Activated naive CD8-positive, alpha-beta T cell treated with anti-CD3 and anti-CD28 coated beads, Interleukin-2, amount 10 ng/mL, durations not matched to agents 7 days and 5 days (primary cell): Measurements from ENCODE around the gene ZNF628. TPM values are rescaled to one million over a fixed set of nuclear protein-coding genes. Genes with fewer than 3 reads are reported as not detected.
A peak's percentile ranks its signal among the peaks of the same experiment; 100 is the strongest.

Source experiments
- ATAC-seq: fragments of 150-1000 bp; cut with Tn5 transposase; one replicate; pipeline ENCODE4 v1.10.0; 2021; ENCODE audit warnings: low read depth, moderate library complexity
- POLR2A ChIA-PET: fragments of 350-600 bp; sonication (Branson Sonifier 250); formaldehyde crosslinking; loops from one replicate; lab custom pipeline; 2021; ENCODE audit warnings: antibody characterized with exemption; lab: Charles Lee
- DNase-seq: peaks from one replicate; pipeline ENCODE4 v3.0.0; 2021
- H3K27ac Mint-ChIP-seq: one replicate; pipeline ENCODE4 v1.8.0; 2022; ENCODE audit warnings: mild to moderate bottlenecking, mixed read lengths
- H3K27me3 Mint-ChIP-seq: one replicate; pipeline ENCODE4 v1.8.0; 2022; ENCODE audit warnings: mild to moderate bottlenecking, moderate library complexity, mixed read lengths
- H3K36me3 Mint-ChIP-seq: one replicate; pipeline ENCODE4 v1.8.0; 2021; ENCODE audit warnings: mild to moderate bottlenecking, mixed read lengths
- H3K4me1 Mint-ChIP-seq: one replicate; pipeline ENCODE4 v1.8.0; 2021; ENCODE audit warnings: mixed read lengths
- H3K4me3 Mint-ChIP-seq: one replicate; pipeline ENCODE4 v1.8.0; 2022; ENCODE audit warnings: mild to moderate bottlenecking, moderate library complexity, mixed read lengths
- H3K9me3 Mint-ChIP-seq: one replicate; pipeline ENCODE4 v1.8.0; 2021; ENCODE audit warnings: mixed read lengths
- total RNA-seq, 2 experiments: library from RNA; stranded (reverse); gene quantifications; one replicate each; pipeline ENCODE4 v1.2.3, GENCODE V29; 2021

ZNF628 gene
- total RNA-seq, 2 experiments from 2014 or later, result 9.4 to 11.5 TPM

DNA sequence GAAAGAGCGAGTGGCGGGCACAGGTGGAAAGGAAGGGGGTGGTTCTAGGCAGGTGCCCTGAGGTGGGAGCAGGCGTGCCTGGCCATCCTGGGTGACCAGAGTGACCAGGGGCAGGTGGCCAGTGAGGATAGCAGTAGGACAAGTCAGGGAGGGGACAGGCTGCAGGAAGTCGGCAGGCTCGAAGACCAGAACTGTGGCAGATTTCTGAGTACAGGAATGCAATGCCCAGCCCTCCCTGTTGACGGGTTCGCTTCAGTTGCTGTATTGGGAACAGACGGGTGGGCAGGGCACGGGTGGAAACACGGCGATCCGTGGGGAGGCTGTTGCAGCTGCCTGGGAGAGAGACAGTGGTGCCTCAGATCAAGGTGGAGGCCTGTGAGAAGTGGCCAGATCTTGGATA is 1.9 kb downstream of the ZNF628 start:
- H3K4me3 Mint-ChIP-seq, result peak overlapping the region; percentile 88
- no peaks in the 10 kb centered on the region for H3K27me3 Mint-ChIP-seq

DNA sequence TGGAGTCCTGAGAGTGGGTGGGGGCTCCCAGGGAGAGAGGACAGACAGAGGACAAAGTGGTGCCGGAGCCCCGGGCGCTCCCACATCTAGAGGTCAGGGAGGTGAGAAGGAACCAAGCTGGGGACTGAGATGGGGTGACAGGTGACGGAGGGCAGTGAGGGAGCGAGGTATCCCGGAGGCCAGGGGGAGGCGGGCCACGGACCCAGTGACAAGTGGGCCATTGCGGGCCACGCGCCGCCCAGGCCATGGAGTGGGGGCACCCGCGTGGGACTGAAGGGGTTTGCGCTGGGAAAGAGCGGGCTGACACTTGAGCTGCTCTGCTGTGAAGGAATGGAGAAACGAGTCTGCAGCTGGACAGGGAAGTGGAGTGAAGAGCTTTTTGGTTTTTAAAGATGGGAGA is 2.6 kb downstream of the ZNF628 start:
- Mint-ChIP-seq H3K27ac (peak overlapping the region; percentile 54), H3K4me1 (peaks cover 18% of the 10 kb centered on the region), H3K27me3 (no peaks in the 10 kb centered on the region), H3K4me3 (no peak overlapping the region), H3K9me3 (no peaks in the 10 kb centered on the region), H3K36me3 (peaks cover 3% of the 10 kb centered on the region)
- POLR2A ChIA-PET, result no interaction called here
- DNase-seq (no peak), ATAC-seq (no peak)

More for the DNA sequence above, 1.9 kb downstream of the ZNF628 start:
- DNase-seq (no peak), ATAC-seq (no peak)
- Mint-ChIP-seq H3K27ac (no peak overlapping the region), H3K9me3 (no peaks in the 10 kb centered on the region), H3K4me1 (peaks cover 18% of the 10 kb centered on the region), H3K36me3 (peaks cover 3% of the 10 kb centered on the region)
- POLR2A ChIA-PET, result no interaction called here

DNA sequence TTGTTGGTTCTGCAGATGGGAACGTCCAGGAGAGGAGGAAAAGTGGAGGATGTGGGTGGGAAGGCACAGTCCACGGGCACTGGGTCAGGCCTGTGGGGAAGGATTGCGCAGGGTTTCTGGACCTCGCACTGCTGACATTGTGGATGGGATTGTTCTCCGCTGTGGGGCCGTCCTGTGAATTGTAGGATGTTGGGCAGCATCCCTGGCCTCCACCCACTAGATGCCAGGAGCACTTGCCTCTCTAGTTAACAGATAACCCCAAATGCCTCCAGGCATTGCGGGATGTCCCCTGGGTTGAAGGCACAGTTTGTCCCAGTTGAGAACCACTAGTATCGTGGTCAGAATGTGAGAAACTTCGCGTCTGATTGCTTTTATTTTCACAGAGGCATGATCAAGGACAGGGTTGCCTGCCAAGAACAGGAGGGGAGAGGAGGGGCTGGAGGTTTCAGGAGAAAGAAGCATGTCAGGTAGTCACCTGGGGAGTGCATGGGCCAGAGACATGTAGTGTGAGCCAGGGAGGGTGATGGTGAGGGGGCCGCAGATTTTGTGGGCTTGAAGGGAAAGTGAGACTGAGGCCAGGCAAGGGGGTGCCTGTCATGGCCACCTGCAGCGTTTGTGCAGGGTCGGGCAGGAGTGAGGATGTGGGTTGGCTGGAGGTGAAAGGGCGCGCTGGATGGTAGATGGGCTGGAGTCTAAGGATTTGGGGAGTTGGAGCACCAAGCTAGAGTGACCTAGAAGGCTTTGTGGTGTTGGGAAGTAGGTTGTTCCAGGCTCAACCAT is 3.2 kb downstream of the ZNF628 start:
- Mint-ChIP-seq H3K27me3 (no peaks in the 10 kb centered on the region), H3K36me3 (peaks cover 3% of the 10 kb centered on the region), H3K4me1 (peaks cover 16% of the 10 kb centered on the region), H3K4me3 (no peak overlapping the region), H3K9me3 (no peaks in the 10 kb centered on the region), H3K27ac (peak overlapping the region; percentile 54)
- ATAC-seq (no peak), DNase-seq (no peak)
- POLR2A ChIA-PET, result no interaction called here

DNA sequence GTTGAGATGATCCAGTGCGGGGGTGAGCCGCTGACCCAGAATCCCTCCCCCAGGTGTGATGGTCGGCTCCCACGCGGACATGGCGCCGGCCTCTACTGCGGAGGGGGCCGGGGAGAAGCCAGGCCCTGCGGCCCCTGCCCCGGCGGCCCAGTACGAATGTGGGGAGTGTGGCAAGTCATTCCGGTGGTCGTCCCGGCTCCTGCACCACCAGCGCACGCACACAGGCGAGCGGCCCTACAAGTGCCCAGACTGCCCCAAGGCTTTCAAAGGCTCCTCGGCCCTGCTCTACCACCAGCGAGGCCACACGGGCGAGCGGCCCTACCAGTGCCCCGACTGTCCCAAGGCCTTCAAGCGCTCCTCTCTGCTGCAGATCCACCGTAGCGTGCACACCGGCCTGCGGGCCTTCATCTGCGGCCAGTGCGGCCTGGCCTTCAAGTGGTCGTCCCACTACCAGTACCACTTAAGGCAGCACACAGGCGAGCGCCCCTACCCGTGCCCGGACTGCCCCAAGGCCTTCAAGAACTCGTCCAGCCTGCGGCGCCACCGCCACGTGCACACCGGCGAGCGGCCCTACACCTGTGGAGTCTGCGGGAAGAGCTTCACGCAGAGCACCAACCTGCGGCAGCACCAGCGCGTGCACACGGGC is 4.9 kb downstream of the ZNF628 start:
- POLR2A ChIA-PET, result no interaction called here
- Mint-ChIP-seq H3K4me3 (no peak overlapping the region), H3K4me1 (peaks cover 19% of the 10 kb centered on the region), H3K36me3 (peaks cover 3% of the 10 kb centered on the region), H3K9me3 (no peaks in the 10 kb centered on the region), H3K27ac (no peak overlapping the region), H3K27me3 (no peaks in the 10 kb centered on the region)
- DNase-seq (no peak), ATAC-seq (no peak)

DNA sequence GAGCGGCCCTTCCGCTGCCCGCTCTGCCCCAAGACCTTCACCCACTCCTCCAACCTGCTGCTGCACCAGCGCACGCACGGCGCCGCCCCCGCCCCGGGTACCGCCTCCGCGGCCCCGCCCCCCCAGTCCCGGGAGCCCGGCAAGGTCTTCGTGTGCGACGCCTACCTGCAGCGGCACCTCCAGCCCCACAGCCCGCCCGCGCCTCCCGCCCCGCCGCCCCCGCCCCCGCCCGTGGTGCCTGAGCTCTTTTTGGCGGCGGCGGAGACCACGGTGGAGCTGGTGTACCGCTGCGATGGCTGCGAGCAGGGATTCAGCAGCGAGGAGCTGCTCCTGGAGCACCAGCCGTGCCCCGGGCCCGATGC is 5.4 kb downstream of the ZNF628 start:
- DNase-seq, result no peak
- Mint-ChIP-seq H3K4me1 (peaks cover 19% of the 10 kb centered on the region), H3K27me3 (no peaks in the 10 kb centered on the region), H3K4me3 (no peak overlapping the region), H3K27ac (no peak overlapping the region), H3K36me3 (peaks cover 3% of the 10 kb centered on the region), H3K9me3 (no peaks in the 10 kb centered on the region)
- no peak for ATAC-seq
- POLR2A ChIA-PET, result no interaction called here

DNA sequence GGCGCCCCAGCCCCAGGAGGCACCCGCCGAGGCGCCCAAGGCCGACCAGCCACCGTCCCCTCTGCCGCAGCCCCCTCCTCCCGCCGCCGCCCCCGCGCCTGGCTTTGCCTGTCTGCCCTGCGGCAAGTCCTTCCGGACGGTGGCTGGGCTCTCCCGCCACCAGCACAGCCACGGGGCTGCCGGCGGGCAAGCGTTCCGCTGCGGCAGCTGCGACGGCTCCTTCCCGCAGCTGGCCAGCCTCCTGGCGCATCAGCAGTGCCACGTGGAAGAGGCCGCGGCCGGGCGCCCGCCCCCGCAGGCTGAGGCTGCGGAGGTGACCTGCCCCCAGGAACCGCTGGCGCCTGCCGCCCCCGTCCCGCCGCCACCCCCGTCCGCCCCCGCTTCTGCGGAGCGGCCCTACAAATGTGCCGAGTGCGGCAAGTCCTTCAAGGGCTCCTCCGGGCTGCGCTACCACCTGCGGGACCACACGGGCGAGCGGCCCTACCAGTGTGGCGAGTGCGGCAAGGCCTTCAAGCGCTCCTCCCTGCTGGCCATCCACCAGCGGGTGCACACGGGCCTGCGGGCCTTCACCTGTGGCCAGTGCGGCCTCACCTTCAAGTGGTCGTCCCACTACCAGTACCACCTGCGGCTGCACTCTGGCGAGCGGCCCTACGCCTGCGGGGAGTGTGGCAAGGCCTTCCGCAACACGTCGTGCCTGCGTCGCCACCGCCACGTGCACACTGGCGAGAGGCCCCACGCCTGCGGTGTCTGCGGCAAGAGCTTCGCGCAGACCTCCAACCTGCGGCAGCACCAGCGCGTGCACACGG is 5.9 kb downstream of the ZNF628 start:
- H3K4me3 Mint-ChIP-seq, result no peak overlapping the region
- POLR2A ChIA-PET, result no interaction called here

DNA sequence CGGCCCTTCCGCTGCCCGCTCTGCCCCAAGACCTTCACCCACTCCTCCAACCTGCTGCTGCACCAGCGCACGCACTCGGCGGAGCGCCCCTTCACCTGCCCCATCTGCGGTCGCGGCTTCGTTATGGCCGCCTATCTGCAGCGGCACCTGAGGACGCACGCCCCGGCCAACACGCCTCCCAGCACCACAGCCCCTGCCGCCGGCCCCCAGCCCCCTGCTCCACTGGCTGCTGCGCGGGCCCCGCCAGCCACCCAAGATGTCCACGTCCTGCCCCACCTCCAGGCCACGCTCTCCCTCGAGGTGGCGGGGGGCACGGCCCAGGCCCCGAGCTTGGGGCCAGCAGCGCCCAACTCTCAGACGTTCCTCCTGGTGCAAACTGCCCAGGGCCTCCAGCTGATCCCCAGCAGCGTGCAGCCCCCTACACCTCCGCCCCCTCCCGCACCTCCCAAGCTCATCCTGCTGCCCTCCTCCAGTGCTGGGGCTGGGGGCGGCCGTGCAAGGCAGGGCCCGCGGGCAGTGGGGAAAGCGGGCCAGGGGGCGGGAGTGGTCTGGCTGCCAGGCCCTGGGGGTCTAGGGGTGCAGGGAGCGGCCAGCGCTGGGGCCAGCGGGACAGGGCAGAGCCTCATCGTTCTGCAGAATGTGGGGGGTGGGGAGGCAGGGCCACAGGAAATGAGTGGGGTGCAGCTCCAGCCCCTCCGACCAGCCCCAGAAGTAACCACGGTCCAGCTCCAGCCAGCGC is 6.7 kb downstream of the ZNF628 start:
- H3K27me3 Mint-ChIP-seq, result no peaks in the 10 kb centered on the region
- no peaks in the 10 kb centered on the region for H3K9me3 Mint-ChIP-seq
- no peak overlapping the region for H3K4me3 Mint-ChIP-seq
- H3K27ac Mint-ChIP-seq, result no peak overlapping the region
- POLR2A ChIA-PET, result interaction anchor here (2.5 kb wide), 1 partner anchor 76 kb away, joined by 8 read pairs; the partner anchor contains the start of gene UBE2S
- peaks cover 3% of the 10 kb centered on the region for H3K36me3 Mint-ChIP-seq
- DNase-seq, result no peak
- ATAC-seq, result no peak
- H3K4me1 Mint-ChIP-seq, result peaks cover 14% of the 10 kb centered on the region

More for the DNA sequence above, 5.9 kb downstream of the ZNF628 start:
- DNase-seq (no peak), ATAC-seq (no peak)
- H3K27ac Mint-ChIP-seq, result no peak overlapping the region
- peaks cover 3% of the 10 kb centered on the region for H3K36me3 Mint-ChIP-seq
- H3K9me3 Mint-ChIP-seq, result no peaks in the 10 kb centered on the region
- peaks cover 19% of the 10 kb centered on the region for H3K4me1 Mint-ChIP-seq
- H3K27me3 Mint-ChIP-seq, result no peaks in the 10 kb centered on the region

DNA sequence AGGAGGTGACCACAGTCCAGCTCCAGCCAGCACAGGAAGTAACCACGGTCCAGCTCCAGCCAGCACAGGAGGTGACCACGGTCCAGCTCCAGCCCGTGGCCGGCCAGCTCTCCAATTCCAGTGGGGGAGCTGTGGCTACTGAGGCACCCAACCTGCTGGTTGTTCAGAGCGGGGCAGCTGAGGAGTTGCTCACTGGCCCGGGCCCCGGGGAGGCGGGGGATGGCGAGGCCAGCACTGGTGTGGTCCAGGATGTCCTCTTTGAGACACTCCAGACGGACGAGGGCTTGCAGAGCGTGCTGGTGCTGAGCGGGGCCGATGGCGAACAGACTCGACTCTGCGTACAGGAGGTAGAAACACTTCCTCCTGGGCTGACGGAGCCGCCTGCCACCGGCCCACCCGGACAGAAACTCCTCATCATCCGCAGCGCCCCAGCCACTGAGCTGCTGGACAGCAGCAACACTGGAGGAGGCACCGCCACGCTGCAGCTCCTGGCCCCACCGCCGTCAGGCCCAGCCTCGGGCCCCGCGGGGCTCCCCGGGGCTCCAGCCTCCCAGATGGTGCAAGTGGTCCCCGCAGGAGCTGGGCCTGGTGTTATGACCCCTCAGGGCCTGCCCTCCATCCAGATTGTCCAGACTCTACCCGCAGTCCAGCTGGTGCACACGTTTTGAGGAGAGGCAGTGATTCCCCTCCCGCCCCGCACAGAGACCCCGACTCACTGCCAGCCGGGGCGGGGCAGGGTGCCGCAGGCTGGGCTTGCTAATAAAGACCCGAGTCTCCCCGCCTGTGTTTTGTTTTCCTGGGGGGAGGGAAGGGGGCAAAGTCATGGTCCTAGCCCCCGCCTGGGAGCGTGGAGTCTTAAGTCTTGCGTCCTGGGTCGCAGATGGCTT is 7.5 kb downstream of the ZNF628 start:
- Mint-ChIP-seq H3K9me3 (no peaks in the 10 kb centered on the region), H3K27ac (no peak overlapping the region), H3K36me3 (peaks cover 3% of the 10 kb centered on the region), H3K4me1 (peaks cover 9% of the 10 kb centered on the region), H3K4me3 (peak overlapping the region; percentile 83), H3K27me3 (peaks cover 2% of the 10 kb centered on the region)
- POLR2A ChIA-PET, result interaction anchor here (0.7 to 2.5 kb wide), 5 partner anchors 8 to 77 kb away, joined by 3 to 21 read pairs (median 6); partner anchors contain the start of genes UBE2S and ZNF628
- DNase-seq (no peak), ATAC-seq (no peak)

DNA sequence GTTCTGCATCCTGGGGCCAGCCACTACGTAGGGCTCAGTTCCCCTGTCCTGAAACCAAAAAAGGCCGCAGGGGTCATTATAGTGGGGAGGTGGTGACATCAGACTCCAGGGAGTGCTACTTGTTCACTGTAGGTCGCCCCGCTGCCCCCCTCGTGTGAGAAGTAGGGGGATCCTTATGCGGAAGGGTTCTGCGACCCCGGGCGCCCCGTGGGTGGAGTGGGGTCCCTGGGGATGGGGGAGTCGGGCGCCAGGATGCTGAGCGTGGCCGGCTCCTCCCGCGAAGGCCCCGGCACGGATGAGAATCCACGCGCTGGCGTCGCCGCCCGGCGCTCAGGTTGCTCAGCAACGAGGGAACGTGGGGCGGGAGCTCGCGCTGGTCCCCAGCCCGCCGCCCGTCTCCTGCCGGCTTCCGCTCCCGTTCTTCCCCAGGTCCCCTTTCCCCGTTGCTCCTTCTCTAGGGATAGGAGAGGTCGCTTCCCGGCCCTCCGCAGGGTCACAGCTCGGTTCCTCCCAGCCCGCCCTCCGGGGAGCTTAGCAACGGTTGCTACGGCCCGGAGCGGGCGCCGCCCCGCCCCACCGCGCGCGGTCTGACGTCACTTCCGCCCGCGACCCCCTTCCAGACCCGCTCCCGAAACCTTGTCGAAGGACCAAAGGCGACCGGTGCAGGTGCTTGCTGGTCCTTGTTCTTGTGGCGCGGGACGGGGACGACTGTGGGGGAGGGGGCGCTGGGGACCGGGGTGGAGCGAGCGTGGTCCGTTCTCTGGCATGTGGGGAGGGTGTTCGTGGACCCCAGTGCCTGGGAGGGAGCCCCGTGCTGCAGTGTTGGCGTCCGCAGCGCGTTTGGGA is 8.4 kb downstream of the ZNF628 start, which contains the start of gene NAT14:
TSS of gene NAT14 (plus strand) at position 596 of the 846 bp plus-strand sequence. CDS start 521 bp downstream, outside the sequence.
- POLR2A ChIA-PET, result interaction anchor here (0.6 to 2.5 kb wide), 10 partner anchors 9 to 226 kb away, joined by 3 to 21 read pairs (median 4); partner anchors contain the start of genes KMT5C, PPP6R1, U2AF2 and UBE2S
- H3K27ac Mint-ChIP-seq, result peak within 1 kb of the TSS; percentile 80
- H3K9me3 Mint-ChIP-seq, result no peaks in the 10 kb centered on the region
- peak; percentile 85 for DNase-seq
- H3K36me3 Mint-ChIP-seq, result peaks cover 1% of the 10 kb centered on the region
- ATAC-seq, result peak; percentile 65
- peaks cover 6% of the 10 kb centered on the region for H3K4me1 Mint-ChIP-seq
- peak within 1 kb of the TSS; percentile 83 for H3K4me3 Mint-ChIP-seq
- H3K27me3 Mint-ChIP-seq, result peaks cover 2% of the 10 kb centered on the region

DNA sequence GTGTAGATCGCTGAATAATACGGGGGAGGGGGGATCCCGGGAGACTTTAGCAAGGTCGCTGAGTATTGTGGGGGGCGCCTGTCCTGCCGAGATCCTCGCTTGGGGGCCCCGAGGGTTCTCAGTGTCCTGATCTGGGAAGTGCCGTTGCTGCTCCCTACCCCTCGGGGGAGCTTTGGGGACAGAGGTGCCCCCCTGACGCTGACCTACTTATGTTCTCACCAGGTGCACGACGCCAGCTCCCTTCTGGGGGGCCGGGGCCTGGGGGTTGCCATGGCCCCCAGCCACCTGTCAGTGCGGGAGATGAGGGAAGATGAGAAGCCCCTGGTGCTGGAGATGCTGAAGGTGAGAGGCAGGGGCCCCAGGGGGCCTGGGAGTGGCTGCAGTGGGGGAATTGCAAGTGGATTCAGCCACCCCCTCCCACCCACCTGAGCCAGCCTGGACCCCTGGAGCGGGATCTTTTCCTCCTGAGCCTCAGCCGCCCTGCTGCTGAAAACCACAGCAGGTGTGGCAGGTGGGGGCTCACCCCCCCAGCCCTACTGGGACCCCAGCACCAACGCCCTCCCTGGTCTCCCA is 9.1 kb downstream of the ZNF628 start:
- DNase-seq, result no peak
- peaks cover 4% of the 10 kb centered on the region for H3K4me1 Mint-ChIP-seq
- H3K9me3 Mint-ChIP-seq, result no peaks in the 10 kb centered on the region
- no peak for ATAC-seq
- no peaks in the 10 kb centered on the region for H3K36me3 Mint-ChIP-seq
- H3K27me3 Mint-ChIP-seq, result peaks cover 2% of the 10 kb centered on the region
- H3K4me3 Mint-ChIP-seq, result peak overlapping the region; percentile 83
- POLR2A ChIA-PET, result interaction anchor here (0.6 to 2.5 kb wide), 9 partner anchors 9 to 226 kb away, joined by 3 to 21 read pairs (median 3); partner anchors contain the start of genes KMT5C, PPP6R1, U2AF2 and UBE2S
- H3K27ac Mint-ChIP-seq, result peak overlapping the region; percentile 80
